HG02840 (cell line): ENCODE measurements around the gene NFIX.

Experiments used
- ATAC-seq: cut with Tn5 transposase; IDR thresholded peaks from one replicate; pipeline ENCODE4 v1.9.1; 2021; ENCODE audit warnings: mild to moderate bottlenecking, moderate library complexity, moderate number of reproducible peaks; ENCODE audit not compliant: unreplicated experiment, low FRiP score

NFIX gene

GRCh38 chr19:13053238-13053637 lies 58.0 kb downstream of the NFIX start:
- no peak for ATAC-seq

GRCh38 chr19:13053761-13054625 lies 58.7 kb downstream of the NFIX start:
- ATAC-seq: no peak

- ATAC-seq: no peak
Measured at GRCh38 chr19:13054626-13055212, 59.4 kb downstream of the NFIX start.

- no peak for ATAC-seq
Measured at GRCh38 chr19:13055213-13056051, 60.2 kb downstream of the NFIX start.

GRCh38 chr19:13056052-13056660 lies 60.9 kb downstream of the NFIX start:
- ATAC-seq: no peak

GRCh38 chr19:13057147-13057572 lies 61.9 kb downstream of the NFIX start:
- no peak for ATAC-seq

- no peak for ATAC-seq
Measured at GRCh38 chr19:13057744-13058143, 62.5 kb downstream of the NFIX start.

GRCh38 chr19:13058951-13059660 lies 63.8 kb downstream of the NFIX start:
- no peak for ATAC-seq

GRCh38 chr19:13060233-13060963 lies 65.1 kb downstream of the NFIX start:
- no peak for ATAC-seq

- ATAC-seq: no peak
Measured at GRCh38 chr19:13060964-13061927, 66.0 kb downstream of the NFIX start.

GRCh38 chr19:13062317-13062716 lies 67.0 kb downstream of the NFIX start:
- ATAC-seq: no peak

- ATAC-seq: no peak
Measured at GRCh38 chr19:13063461-13064091, 68.3 kb downstream of the NFIX start.

GRCh38 chr19:13064092-13064489 lies 68.8 kb downstream of the NFIX start:
- ATAC-seq: no peak

- ATAC-seq: no peak
Measured at GRCh38 chr19:13066226-13066625, 71.0 kb downstream of the NFIX start.

- ATAC-seq: no peak
Measured at GRCh38 chr19:13066933-13067807, 71.9 kb downstream of the NFIX start.

- no peak for ATAC-seq
Measured at GRCh38 chr19:13068085-13068846, 73.0 kb downstream of the NFIX start.
